Endothelial cell of umbilical vein (primary cell): Measurements from ENCODE around the gene SPPL3. TPM values are rescaled to one million over a fixed set of nuclear protein-coding genes. Genes with fewer than 3 reads are reported as not detected.

Source experiments
- BruUV-seq: library from RNA; stranded (reverse); fragments of 400-500 nt; replicated peaks from 2 replicates; lab custom pipeline; 2021; lab: Mats Ljungman, UMichigan
- CTCF ChIA-PET: fragments of 300-600, 350-600 bp; sonication (Branson Sonifier 250); formaldehyde crosslinking; loops from one replicate; lab custom pipeline; 2021; ENCODE audit warnings: antibody characterized with exemption, inconsistent platforms; lab: Charles Lee
- POLR2A ChIA-PET: fragments of 300-600, 350-600 bp; sonication (Branson Sonifier 250); formaldehyde crosslinking; loops from one replicate; lab custom pipeline; 2021; ENCODE audit warnings: antibody characterized with exemption, inconsistent platforms; lab: Charles Lee
- DNase-seq: peaks from one replicate; pipeline ENCODE4 v3.0.0-alpha.2; 2011; ENCODE audit warnings: low read depth, low spot score
- FAIRE-seq: peaks from 2 replicates; lab custom pipeline; 2011; peaks lifted over from hg19 to GRCh38; lab: Jason Lieb, UNC
- H2AFZ ChIP-seq: 2 replicates; pipeline ENCODE4 v1.6.0; 2012; ENCODE audit warnings: low read depth, low read length, control low read depth, inconsistent platforms
- H3K27ac ChIP-seq: 2 replicates; pipeline ENCODE4 v1.5.1; 2011; ENCODE audit warnings: low read depth, mild to moderate bottlenecking, control low read depth, low read length, moderate library complexity; ENCODE audit not compliant: insufficient read depth
- H3K27me3 ChIP-seq, 2 experiments: 2 replicates each; pipeline versions ENCODE4 v1.6.0 to v1.6.1; 2011; ENCODE audit warnings: low read length in 2 of 2, mixed read lengths in 1 of 2; ENCODE audit not compliant: control insufficient read depth in 2 of 2, insufficient read depth in 2 of 2
- H3K36me3 ChIP-seq, 2 experiments: 2 replicates in 1 of 2; 3 replicates in 1 of 2; pipeline ENCODE4 v1.5.1; 2011; ENCODE audit warnings: low read length in 2 of 2, mild to moderate bottlenecking in 1 of 2, moderate library complexity in 1 of 2; ENCODE audit not compliant: control insufficient read depth in 2 of 2, insufficient read depth in 2 of 2; ENCODE audit errors: extremely low read depth in 1 of 2
- H3K4me1 ChIP-seq: 3 replicates; pipeline ENCODE4 v1.5.1; 2011; ENCODE audit warnings: mild to moderate bottlenecking, low read length; ENCODE audit not compliant: control insufficient read depth, insufficient read depth; ENCODE audit errors: extremely low read depth
- H3K4me2 ChIP-seq: 2 replicates; pipeline ENCODE4 v1.6.1; 2011; ENCODE audit warnings: low read length, control low read depth, mixed read lengths; ENCODE audit not compliant: insufficient read depth
- H3K4me3 ChIP-seq, 3 experiments: fragments of 200-600 bp in 1 of 3; sonication (generic), shearing (Covaris generic) in 1 of 3; replicated peaks in 1 of 3; 2 replicates each; pipeline ENCODE4 v1.5.1; 2011 to 2016; ENCODE audit warnings: control low read depth in 3 of 3, low read length in 3 of 3, mild to moderate bottlenecking in 2 of 3, inconsistent platforms in 1 of 3, low read depth in 1 of 3, moderate library complexity in 1 of 3; ENCODE audit not compliant: insufficient read depth in 1 of 3
- H3K79me2 ChIP-seq: 2 replicates; pipeline ENCODE4 v1.6.0; 2012; ENCODE audit warnings: low read length, inconsistent platforms; ENCODE audit not compliant: control insufficient read depth, insufficient read depth
- H3K9ac ChIP-seq: replicated peaks from 2 replicates; pipeline ENCODE3; 2011; ENCODE audit warnings: low read length, control low read depth; ENCODE audit not compliant: insufficient read depth; ENCODE audit errors: extremely low read depth
- H3K9me1 ChIP-seq: replicated peaks from 3 replicates; pipeline ENCODE4 v1.6.0; 2011; ENCODE audit warnings: mild to moderate bottlenecking, low read length; ENCODE audit not compliant: control insufficient read depth, insufficient read depth; ENCODE audit errors: extremely low read depth
- H3K9me3 ChIP-seq: replicated peaks from 2 replicates; pipeline ENCODE4 v1.5.1; 2012; ENCODE audit warnings: low read length, inconsistent platforms; ENCODE audit not compliant: control insufficient read depth, insufficient read depth
- H4K20me1 ChIP-seq: replicated peaks from 2 replicates; pipeline ENCODE3; 2011; ENCODE audit warnings: mild to moderate bottlenecking, low read length; ENCODE audit not compliant: control insufficient read depth, insufficient read depth; ENCODE audit errors: extremely low read depth
- EZH2 ChIP-seq: IDR thresholded peaks from 2 replicates; pipeline ENCODE4 v1.6.1; 2012; ENCODE audit warnings: borderline replicate concordance, low read depth, mild to moderate bottlenecking, moderate library complexity, low read length, inconsistent platforms; ENCODE audit not compliant: severe bottlenecking
- FOS ChIP-seq: IDR thresholded peaks from 2 replicates; pipeline ENCODE4 v1.6.1; 2011; ENCODE audit warnings: mild to moderate bottlenecking, low read length, moderate library complexity, borderline replicate concordance; ENCODE audit not compliant: insufficient read depth
- GATA2 ChIP-seq: IDR thresholded peaks from 2 replicates; pipeline ENCODE4 v1.7.0; 2011; ENCODE audit warnings: low read depth, mild to moderate bottlenecking, moderate library complexity, mixed read lengths, low read length; ENCODE audit not compliant: insufficient read length, insufficient read depth
- JUN ChIP-seq: IDR thresholded peaks from 2 replicates; pipeline ENCODE4 v1.6.1; 2011; ENCODE audit warnings: borderline replicate concordance, low read depth; ENCODE audit not compliant: insufficient read length, insufficient read depth
- MYC ChIP-seq: IDR thresholded peaks from one replicate; pipeline ENCODE4 v1.6.1; 2011; ENCODE audit warnings: mild to moderate bottlenecking, low read depth, low read length
- POLR2A ChIP-seq: IDR thresholded peaks from 2 replicates; pipeline ENCODE4 v1.6.1; 2012; ENCODE audit warnings: low read depth, mild to moderate bottlenecking, control low read depth, low read length
- POLR2AphosphoS5 ChIP-seq: IDR thresholded peaks from 2 replicates; pipeline ENCODE4 v1.6.1; 2012; ENCODE audit warnings: low read depth, mild to moderate bottlenecking, control low read depth, low read length, moderate library complexity; ENCODE audit not compliant: insufficient read depth
- dilution Hi-C: fragments of 300-500 bp; cut with MboI; formaldehyde crosslinking; loops from one replicate; pipeline ENCODE4 v1.15.0; 2019; ENCODE audit warnings: low sequenced_read_pairs; ENCODE audit not compliant: extremely low pct_ligation_motif_present
- intact Hi-C: fragments of 100-400 bp; cut with micrococcal nuclease; formaldehyde crosslinking; loops from one replicate; pipeline ENCODE4 v1.10.0; 2022
- polyA plus RNA-seq, 4 experiments: library from polyadenylated mRNA; depleted of rRNA in 3 of 4; stranded (reverse) in 3 of 4; unstranded in 1 of 4; fragments of >200 nt; gene quantifications; 2 replicates each; pipeline versions ENCODE4 v1.2.1 to v1.2.3, GENCODE V29; 2011 to 2012; ENCODE audit warnings: missing spikeins in 1 of 4
- total RNA-seq: library from RNA; stranded (reverse); gene quantifications from 2 replicates; pipeline ENCODE4 v1.2.3, GENCODE V29; 2021
- TF ChIP-seq, protein P1 (sequence below), 2 donors: IDR thresholded peaks; 1 replicate in 1 of 2; 2 replicates in 1 of 2; pipeline ENCODE4 v1.5.1; 2011; ENCODE audit warnings: low read length in 2 of 2, mild to moderate bottlenecking in 2 of 2, moderate library complexity in 2 of 2, control low read depth in 1 of 2, inconsistent platforms in 1 of 2, low read depth in 1 of 2; ENCODE audit not compliant: insufficient read depth in 1 of 2; ENCODE audit errors: extremely low read depth in 1 of 2
- TF ChIP-seq, protein P2 (sequence below): IDR thresholded peaks from 2 replicates; pipeline ENCODE4 v1.6.1; 2011; ENCODE audit not compliant: insufficient read depth, insufficient read length

SPPL3 gene
- total and polyA plus RNA-seq, 2 donors (not counting 3 experiments of a cell fraction or from before 2014, with no cell fraction given): 30.6 to 53.0 TPM

DNA sequence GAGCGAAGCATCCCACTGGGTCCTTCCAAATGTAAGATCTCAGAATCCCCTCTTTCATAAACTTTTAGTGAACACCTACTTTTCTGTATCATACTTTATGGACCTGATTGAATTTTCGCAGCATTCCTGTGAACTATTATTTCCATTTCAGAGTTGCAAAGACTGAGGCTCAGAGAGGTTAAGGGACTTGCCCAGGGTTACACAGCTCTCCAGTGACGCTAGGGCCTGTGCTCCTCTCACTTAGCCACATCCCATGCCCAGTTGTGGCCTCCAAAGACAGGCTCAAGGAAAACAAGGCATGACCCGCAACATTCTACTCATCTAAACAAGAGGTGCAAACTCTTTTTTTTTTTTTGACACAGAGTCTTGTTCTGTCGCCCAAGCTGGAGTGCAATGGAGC lies 25.9 kb upstream of the SPPL3 start:
- no peak overlapping the region for H3K4me3 ChIP-seq
- H3K79me2 ChIP-seq: no peaks in the 10 kb centered on the region
- H3K9ac ChIP-seq: no peak overlapping the region
- CTCF ChIA-PET: no interaction called here
- no peak overlapping the region for H2AFZ ChIP-seq
- no peak overlapping the region for H3K4me2 ChIP-seq
- no peaks in the 10 kb centered on the region for H3K36me3 ChIP-seq
- no peaks in the 10 kb centered on the region for H3K27me3 ChIP-seq
- TF ChIP-seq POLR2A (no peak), EZH2 (no peak), GATA2 (no peak), MYC (no peak), FOS (no peak), JUN (no peak), POLR2AphosphoS5 (no peak)
- TF ChIP-seq, protein P1, sequence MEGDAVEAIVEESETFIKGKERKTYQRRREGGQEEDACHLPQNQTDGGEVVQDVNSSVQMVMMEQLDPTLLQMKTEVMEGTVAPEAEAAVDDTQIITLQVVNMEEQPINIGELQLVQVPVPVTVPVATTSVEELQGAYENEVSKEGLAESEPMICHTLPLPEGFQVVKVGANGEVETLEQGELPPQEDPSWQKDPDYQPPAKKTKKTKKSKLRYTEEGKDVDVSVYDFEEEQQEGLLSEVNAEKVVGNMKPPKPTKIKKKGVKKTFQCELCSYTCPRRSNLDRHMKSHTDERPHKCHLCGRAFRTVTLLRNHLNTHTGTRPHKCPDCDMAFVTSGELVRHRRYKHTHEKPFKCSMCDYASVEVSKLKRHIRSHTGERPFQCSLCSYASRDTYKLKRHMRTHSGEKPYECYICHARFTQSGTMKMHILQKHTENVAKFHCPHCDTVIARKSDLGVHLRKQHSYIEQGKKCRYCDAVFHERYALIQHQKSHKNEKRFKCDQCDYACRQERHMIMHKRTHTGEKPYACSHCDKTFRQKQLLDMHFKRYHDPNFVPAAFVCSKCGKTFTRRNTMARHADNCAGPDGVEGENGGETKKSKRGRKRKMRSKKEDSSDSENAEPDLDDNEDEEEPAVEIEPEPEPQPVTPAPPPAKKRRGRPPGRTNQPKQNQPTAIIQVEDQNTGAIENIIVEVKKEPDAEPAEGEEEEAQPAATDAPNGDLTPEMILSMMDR (IDR thresholded peaks at IDR 0.05; ENCODE audit: extremely low read depth in 1 of 2, insufficient read depth in 1 of 2, low read depth in 1 of 2, low read length in 2 of 2): no peak
- TF ChIP-seq, protein P2, sequence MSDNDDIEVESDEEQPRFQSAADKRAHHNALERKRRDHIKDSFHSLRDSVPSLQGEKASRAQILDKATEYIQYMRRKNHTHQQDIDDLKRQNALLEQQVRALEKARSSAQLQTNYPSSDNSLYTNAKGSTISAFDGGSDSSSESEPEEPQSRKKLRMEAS: no peak
- no peak for FAIRE-seq
- BruUV-seq: no TSS peak
- H3K27ac ChIP-seq: no peak overlapping the region
- H4K20me1 ChIP-seq: no peaks in the 10 kb centered on the region
- intact Hi-C loops: no loop called here
- POLR2A ChIA-PET: no interaction called here
- H3K4me1 ChIP-seq: no peaks in the 10 kb centered on the region
- H3K9me1 ChIP-seq: no peaks in the 10 kb centered on the region
- no peak for DNase-seq
- dilution Hi-C loops: no loop called here
- no peaks in the 10 kb centered on the region for H3K9me3 ChIP-seq
